MM.1S (cell line): ENCODE results near the gene ITPRIPL2.

Source experiments
- EZH2phosphoT487 ChIP-seq: fragments of 300-600 bp; sonication (generic); IDR thresholded peaks from 2 replicates; pipeline ENCODE4 v1.6.1; 2018; ENCODE audit warnings: antibody characterized with exemption, low read length
- TF ChIP-seq, protein P1 (sequence below): fragments of 300-600 bp; sonication (generic); IDR thresholded peaks from 2 replicates; pipeline ENCODE4 v1.5.1; 2016; ENCODE audit warnings: antibody characterized with exemption, low read length, mixed read lengths

DNA sequence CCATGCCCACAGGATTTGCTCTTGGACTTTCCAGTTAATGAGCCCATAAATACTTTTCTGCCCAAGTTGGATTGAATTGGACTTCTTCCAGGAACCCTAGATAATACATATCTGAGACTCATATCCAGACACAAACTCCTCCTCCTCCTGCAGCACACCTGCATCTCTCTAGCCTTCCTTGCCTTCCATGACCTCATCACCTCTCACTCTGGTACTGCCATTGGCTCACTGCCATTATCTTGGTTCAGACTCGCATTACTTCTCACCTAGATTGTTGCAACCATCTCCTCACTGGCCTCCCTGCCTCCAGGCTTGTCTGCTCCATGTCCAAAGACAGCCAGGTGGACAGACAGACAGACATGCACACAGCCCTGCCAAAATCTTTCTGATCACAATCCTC, 49.5 kb downstream of the ITPRIPL2 start:
- TF ChIP-seq, protein P1, sequence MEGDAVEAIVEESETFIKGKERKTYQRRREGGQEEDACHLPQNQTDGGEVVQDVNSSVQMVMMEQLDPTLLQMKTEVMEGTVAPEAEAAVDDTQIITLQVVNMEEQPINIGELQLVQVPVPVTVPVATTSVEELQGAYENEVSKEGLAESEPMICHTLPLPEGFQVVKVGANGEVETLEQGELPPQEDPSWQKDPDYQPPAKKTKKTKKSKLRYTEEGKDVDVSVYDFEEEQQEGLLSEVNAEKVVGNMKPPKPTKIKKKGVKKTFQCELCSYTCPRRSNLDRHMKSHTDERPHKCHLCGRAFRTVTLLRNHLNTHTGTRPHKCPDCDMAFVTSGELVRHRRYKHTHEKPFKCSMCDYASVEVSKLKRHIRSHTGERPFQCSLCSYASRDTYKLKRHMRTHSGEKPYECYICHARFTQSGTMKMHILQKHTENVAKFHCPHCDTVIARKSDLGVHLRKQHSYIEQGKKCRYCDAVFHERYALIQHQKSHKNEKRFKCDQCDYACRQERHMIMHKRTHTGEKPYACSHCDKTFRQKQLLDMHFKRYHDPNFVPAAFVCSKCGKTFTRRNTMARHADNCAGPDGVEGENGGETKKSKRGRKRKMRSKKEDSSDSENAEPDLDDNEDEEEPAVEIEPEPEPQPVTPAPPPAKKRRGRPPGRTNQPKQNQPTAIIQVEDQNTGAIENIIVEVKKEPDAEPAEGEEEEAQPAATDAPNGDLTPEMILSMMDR, result no peak
- no peak for TF ChIP-seq EZH2phosphoT487
